GM12872 (cell line): ENCODE measurements around the gene BCO1.

Experiments
- CTCF ChIP-seq: IDR thresholded peaks from 3 replicates; pipeline ENCODE4 v1.5.1; 2011; ENCODE audit warnings: low read depth, mild to moderate bottlenecking, low read length, moderate library complexity; ENCODE audit not compliant: insufficient read depth

The BCO1 gene

DNA sequence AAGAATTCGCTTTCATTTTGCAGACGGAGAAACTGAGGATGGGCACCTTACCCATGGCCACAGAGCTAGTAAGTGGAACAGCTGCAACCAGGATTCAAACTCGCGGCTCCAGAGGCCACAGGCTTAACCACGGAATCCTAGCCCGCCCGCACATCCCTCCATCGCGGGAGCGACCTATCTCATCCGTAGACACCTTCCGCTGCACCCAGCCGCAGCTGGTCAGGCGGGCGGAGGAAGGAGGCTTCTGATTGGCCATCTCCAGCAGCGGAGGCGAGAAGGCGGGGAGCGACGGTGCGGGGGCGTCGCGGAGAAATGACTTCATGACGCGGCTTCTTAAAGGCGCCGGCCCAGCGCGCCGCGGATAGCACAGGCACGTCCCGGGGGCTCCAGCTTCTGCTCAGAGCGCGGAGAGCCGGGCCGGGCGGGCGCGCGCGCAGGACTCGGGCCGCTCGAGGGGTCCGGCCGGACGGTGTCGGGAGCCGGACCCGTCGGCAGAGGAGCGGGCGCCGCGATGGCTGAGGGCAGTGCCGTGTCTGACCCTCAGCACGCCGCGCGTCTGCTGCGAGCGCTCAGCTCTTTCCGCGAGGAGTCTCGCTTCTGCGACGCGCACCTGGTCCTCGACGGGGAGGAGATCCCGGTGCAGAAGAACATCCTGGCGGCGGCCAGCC is 76.2 kb downstream of the BCO1 start, which contains the start of gene GAN:
Gene GAN (plus strand): TSS at position 360 of the 668 bp plus-strand sequence. CDS start 152 bp downstream, at position 512.
- no peak for TF ChIP-seq CTCF

DNA sequence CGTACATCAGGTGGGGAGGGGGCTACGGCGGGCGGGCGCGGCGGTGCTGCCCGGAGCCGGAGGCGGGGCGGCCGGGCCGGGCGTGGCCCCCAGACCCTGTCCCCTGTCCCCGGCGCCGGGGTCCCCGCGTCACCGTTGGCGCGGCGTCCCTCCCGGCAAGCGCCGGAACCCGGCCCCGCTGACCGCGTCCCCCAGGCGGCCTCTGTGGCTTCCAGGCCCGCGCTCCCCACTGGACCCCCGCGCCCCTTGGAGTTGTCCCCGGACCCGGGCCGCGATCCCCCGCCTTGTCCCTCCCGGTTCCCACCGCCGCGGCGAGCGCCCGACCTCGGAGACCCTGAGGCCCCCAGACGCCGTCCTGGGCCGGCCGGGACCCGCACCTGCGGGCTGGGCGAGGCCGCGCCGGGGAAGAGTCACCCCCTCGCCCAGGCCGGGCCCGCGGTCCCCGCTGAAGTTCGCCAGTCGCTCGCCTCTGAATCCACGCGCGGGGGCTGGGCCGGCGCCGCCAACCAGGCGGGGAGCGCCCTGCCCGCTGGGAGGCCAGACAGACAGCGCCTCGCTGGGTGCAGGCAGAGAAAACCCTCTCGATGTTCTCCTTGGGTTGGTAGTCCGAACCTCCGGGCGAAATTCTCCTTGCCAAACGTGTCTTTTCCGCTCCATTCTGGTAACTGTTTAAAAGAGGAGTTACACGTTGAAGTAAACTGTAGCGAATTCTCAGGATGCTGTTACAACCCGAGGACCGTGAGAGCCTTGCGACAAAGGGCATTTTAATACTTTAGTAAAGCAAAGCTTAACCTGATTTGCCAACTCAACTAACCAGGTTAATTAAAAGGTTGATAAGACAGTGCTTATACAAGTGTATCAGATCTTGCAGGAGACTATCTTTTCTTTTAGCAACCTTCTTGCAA is 77.0 kb downstream of the BCO1 start:
- TF ChIP-seq CTCF: 0 out of 3 replicates have a peak, but pooled peaks have one; percentile 26

DNA sequence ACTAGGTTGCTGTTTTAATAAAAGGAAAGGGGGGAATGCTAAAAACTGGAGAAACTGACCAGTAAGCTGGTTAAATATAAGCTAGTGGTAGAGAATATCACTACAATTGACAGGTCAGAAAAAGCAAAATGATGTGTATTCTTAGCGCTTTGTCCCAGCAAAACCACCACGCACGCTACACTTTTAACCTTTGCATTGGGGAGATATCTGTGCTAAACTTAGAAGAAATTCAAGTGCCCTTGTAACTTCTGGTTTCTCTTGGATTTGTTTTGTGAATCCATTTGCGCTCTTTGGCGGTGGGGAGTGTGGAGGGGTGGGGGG is 77.6 kb downstream of the BCO1 start:
- no peak for TF ChIP-seq CTCF

DNA sequence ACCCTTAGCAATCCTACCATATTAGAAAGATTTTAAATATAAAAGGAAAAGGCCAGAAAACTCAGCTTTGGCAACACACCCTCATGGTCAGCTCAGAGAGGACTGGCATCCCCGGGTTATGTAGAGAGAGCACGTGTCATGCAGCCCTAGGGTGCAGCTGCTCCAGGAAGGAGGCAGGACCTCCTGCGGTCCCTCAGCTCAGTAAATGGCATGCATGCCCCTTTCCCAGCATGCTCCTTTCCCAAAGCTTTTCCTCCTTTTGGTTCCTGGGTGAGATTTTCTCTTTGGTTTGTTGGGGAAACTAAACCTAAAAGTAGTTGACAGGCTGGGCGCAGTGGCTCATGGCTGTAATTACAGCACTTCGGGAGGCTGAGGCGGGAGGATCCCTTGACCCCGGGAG is 80.2 kb downstream of the BCO1 start:
- TF ChIP-seq CTCF: no peak

DNA sequence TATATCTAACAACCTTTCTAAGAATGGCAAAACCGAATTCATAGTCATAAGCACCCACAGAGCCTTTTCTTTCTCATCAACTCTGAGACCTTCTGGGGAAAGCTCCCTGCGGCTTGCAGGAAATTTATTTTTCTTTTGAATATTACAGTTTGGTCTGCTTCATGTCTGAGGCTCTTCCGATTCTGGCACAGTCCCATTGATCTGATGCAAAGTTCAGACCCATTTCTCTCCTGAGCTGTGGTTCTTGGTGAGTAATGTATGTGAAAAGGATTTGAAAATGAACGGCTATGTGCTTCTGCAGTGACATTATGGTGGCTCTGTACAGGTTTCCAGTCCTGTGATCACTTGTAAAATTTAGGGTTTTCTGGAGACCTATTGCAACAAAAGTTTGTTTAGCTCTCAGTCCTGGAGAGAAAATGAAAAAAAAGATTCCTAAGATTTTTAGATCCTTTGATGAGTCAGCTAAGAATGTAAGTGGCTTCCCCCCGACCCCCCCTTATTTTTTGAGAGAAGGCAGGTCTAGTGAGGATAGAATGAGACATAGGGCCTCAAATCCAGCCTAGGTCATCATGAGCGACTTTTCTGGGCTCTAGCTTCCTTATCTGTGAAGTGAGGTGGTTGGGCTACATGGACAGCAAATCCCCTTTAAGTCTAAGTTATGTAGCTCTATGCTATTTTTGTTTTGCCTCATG is 80.9 kb downstream of the BCO1 start:
- TF ChIP-seq CTCF: no peak

- no peak for TF ChIP-seq CTCF
Measured at GRCh38 chr16:81321039-81321438, 82.5 kb downstream of the BCO1 start.

DNA sequence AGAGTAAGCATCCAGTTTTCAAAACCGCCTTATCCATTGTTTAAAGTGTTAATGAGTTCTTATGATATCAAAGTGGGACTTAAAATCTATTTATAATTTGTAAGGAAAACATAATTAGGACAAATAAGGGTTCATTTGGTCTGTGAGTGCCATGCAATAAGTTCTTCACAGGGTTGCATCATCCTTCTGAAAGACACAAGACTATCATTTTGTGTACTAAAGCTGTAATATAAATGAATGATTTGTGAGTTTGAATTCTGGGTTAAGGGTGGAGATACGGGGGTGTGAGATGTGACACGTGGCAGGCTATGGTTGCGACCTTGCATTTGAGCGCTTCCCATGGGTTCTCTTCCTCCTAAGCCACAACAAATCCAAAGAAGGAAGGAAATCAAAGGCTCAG is 83.0 kb downstream of the BCO1 start:
- no peak for TF ChIP-seq CTCF
